BLaER1 (cell line): ENCODE data around the gene PAX6.
A peak's percentile ranks its signal among the peaks of the same experiment; 100 is the strongest.

Experiments used
- H3K27ac ChIP-seq: shearing (Covaris generic); formaldehyde crosslinking; 2 replicates; pipeline ENCODE4 v1.8.1; 2022
- H3K27me3 ChIP-seq: shearing (Covaris generic); formaldehyde crosslinking; 2 replicates; pipeline ENCODE4 v1.8.1; 2022
- H3K36me3 ChIP-seq: shearing (Covaris generic); formaldehyde crosslinking; 2 replicates; pipeline ENCODE4 v1.8.1; 2022
- H3K4me1 ChIP-seq: shearing (Covaris generic); formaldehyde crosslinking; 2 replicates; pipeline ENCODE4 v1.8.1; 2022
- H3K4me2 ChIP-seq: shearing (Covaris generic); formaldehyde crosslinking; 2 replicates; pipeline ENCODE4 v1.8.1; 2022
- H3K4me3 ChIP-seq: shearing (Covaris generic); formaldehyde crosslinking; 2 replicates; pipeline ENCODE4 v1.8.1; 2022
- H3K9ac ChIP-seq: shearing (Covaris generic); formaldehyde crosslinking; 2 replicates; pipeline ENCODE4 v1.8.1; 2022
- H3K9me3 ChIP-seq: shearing (Covaris generic); formaldehyde crosslinking; 2 replicates; pipeline ENCODE4 v1.8.1; 2022
- H4K20me1 ChIP-seq: shearing (Covaris generic); formaldehyde crosslinking; 2 replicates; pipeline ENCODE4 v1.8.1; 2022
- Cebpa-rat ChIP-seq: shearing (Covaris generic); IDR thresholded peaks from 2 replicates; pipeline ENCODE4 v1.8.1; 2022

The PAX6 gene

DNA sequence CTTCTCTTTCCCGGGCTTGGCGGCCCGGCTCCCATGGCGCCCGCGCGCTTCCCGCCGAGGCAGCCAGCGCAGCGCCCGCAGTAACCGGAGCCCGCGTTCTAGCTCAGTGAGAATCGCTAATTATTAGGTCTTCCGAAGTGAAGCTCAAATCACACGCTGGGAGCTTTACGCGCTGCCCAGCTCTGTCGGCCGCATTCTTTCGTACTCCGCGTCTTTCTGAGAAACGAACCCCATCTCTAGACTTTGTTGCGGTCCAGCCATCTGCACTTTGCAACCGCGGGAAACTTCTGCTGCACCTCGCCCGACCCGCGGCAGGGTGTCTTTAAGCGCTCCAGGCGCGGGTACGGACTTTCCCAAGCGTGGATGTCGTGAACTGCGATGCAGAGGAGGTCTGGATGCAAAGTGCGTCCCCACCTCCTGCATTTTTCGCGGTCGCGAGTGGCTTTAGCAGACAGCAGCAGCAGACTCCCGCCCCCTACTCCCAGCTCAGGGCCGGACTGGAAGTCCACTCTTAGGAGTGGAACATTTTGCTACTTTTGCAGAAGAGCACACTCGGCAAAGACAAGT is 6.0 kb upstream of the PAX6 start:
- H3K4me1 ChIP-seq = peaks cover 5% of the 10 kb centered on the region; the same call in 1 of the 2 replicates
- peak overlapping the region; percentile 36; the same call in 1 of the 2 replicates for H3K4me3 ChIP-seq
- peaks cover 100% of the 10 kb centered on the region for H3K27me3 ChIP-seq

DNA sequence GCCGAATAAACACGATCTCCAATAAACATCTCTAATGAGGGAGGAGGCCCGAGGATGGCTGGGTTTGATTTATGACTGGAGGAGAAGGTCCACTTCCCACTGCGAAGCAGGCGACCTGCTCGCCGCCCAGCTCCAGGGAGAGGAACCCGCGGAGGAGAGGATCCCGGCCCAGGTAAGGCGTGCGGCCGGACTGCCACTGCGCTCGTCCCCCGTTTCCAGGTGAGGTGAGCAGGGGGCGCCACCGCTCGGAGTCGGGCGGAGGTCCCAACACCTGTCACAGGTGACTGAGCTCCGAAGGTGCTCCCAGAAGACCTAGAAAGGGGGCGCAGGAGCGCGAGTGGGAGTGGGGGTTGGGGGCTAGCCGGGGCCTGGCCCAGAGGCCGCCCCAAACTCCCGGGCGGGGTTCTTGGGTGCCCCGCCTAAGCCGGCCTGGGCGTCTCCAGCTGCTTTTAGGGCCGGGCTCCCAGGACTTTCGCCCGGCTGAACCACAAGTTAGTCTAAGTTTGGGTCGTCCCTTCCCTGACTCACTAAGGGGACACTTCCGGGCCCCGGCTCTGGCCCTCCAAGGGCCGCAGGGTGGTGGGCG is 5.4 kb upstream of the PAX6 start:
- H3K4me3 ChIP-seq = no peak overlapping the region
- no peak for TF ChIP-seq Cebpa-rat
- no peaks in the 10 kb centered on the region for H3K36me3 ChIP-seq
- H3K4me1 ChIP-seq = peaks cover 5% of the 10 kb centered on the region; the same call in 1 of the 2 replicates
- H3K27ac ChIP-seq = no peak overlapping the region
- H3K27me3 ChIP-seq = peaks cover 100% of the 10 kb centered on the region
- H4K20me1 ChIP-seq = peaks cover 51% of the 10 kb centered on the region
- no peak overlapping the region for H3K9ac ChIP-seq
- H3K4me2 ChIP-seq = no peak overlapping the region
- peaks cover 63% of the 10 kb centered on the region for H3K9me3 ChIP-seq

More for the DNA sequence above, 6.0 kb upstream of the PAX6 start:
- H3K27ac ChIP-seq = no peak overlapping the region
- H4K20me1 ChIP-seq = peaks cover 51% of the 10 kb centered on the region
- H3K36me3 ChIP-seq = no peaks in the 10 kb centered on the region
- peaks cover 63% of the 10 kb centered on the region for H3K9me3 ChIP-seq
- H3K9ac ChIP-seq = no peak overlapping the region
- TF ChIP-seq Cebpa-rat = no peak
- H3K4me2 ChIP-seq = no peak overlapping the region

GRCh38 chr11:31815711-31816467 is 4.8 kb upstream of the PAX6 start:
- Histone ChIP-seq H3K4me2 (no peak overlapping the region), H3K4me3 (no peak overlapping the region), H3K9me3 (peaks cover 68% of the 10 kb centered on the region), H3K4me1 (peaks cover 5% of the 10 kb centered on the region; the same call in 1 of the 2 replicates), H3K27ac (no peak overlapping the region), H3K9ac (no peak overlapping the region), H3K27me3 (peaks cover 100% of the 10 kb centered on the region), H4K20me1 (peaks cover 57% of the 10 kb centered on the region), H3K36me3 (no peaks in the 10 kb centered on the region)
- no peak for TF ChIP-seq Cebpa-rat

GRCh38 chr11:31814176-31814868 is 3.2 kb upstream of the PAX6 start:
- no peaks in the 10 kb centered on the region for H3K36me3 ChIP-seq
- H4K20me1 ChIP-seq = peaks cover 64% of the 10 kb centered on the region
- no peak for TF ChIP-seq Cebpa-rat
- H3K4me3 ChIP-seq = no peak overlapping the region
- peaks cover 65% of the 10 kb centered on the region for H3K9me3 ChIP-seq
- no peak overlapping the region for H3K9ac ChIP-seq
- H3K27me3 ChIP-seq = peaks cover 100% of the 10 kb centered on the region
- H3K4me1 ChIP-seq = peaks cover 11% of the 10 kb centered on the region; the same call in 1 of the 2 replicates
- no peak overlapping the region for H3K4me2 ChIP-seq
- H3K27ac ChIP-seq = no peak overlapping the region

DNA sequence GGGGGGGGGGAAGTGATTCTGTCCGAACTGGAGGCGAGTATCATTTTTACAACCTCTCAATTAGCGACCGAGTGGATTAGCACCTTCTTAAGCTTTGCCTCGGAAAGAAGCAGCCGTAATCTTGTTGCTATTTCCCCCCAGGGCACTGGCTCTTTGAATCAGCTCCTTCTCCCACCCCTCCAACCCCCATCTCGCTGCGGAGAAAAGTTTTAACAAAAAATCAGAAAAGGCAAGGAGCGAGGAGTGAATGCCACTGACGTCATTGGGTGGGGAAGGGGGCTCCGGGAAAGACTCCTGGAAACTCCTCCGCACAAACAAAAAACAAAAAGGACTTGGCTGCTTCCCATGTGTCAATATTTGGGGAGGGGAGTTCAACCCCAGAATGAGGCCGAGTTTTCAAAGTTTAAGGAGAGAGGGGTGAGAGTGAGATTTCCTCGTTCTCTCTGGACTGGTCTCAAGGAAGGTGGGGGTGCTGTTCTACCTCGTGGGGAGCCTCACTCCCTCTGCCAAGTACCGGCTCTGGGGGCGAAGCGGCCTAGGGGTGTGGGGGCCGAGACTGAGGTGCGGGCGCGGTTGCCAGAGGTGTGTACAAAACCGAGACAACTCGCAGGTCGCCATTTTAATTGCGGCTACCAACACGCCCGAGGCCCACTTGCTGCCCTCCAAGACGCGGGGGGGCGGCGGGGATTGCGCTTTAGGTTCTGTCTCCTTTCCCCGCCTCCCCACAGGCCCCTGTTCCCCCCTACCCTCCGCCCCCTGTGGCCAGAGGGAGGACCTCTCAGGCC is 2.5 kb upstream of the PAX6 start:
- Histone ChIP-seq H3K4me1 (peaks cover 11% of the 10 kb centered on the region; the same call in 1 of the 2 replicates), H3K36me3 (no peaks in the 10 kb centered on the region), H3K4me3 (no peak overlapping the region), H3K9me3 (peaks cover 64% of the 10 kb centered on the region), H3K27me3 (peaks cover 100% of the 10 kb centered on the region), H4K20me1 (peaks cover 72% of the 10 kb centered on the region), H3K4me2 (no peak overlapping the region), H3K9ac (no peak overlapping the region), H3K27ac (no peak overlapping the region)
- TF ChIP-seq Cebpa-rat = no peak

- Histone ChIP-seq H3K27me3 (peaks cover 100% of the 10 kb centered on the region), H3K27ac (no peak overlapping the region), H3K36me3 (no peaks in the 10 kb centered on the region), H3K4me2 (peak overlapping the region; percentile 48), H3K4me1 (peaks cover 11% of the 10 kb centered on the region; the same call in 1 of the 2 replicates), H4K20me1 (peaks cover 77% of the 10 kb centered on the region), H3K4me3 (peak overlapping the region; percentile 43; the same call in 1 of the 2 replicates), H3K9ac (no peak overlapping the region), H3K9me3 (peaks cover 63% of the 10 kb centered on the region)
- TF ChIP-seq Cebpa-rat = no peak
These were observed 1.6 kb upstream of the PAX6 start for GRCh38 chr11:31812383-31813381.

- Histone ChIP-seq H3K4me2 (peak overlapping the region; percentile 61; the same call in 1 of the 2 replicates), H3K9ac (no peak overlapping the region), H3K4me1 (peaks cover 11% of the 10 kb centered on the region; the same call in 1 of the 2 replicates)
These were observed 1.0 kb downstream of the PAX6 start for GRCh38 chr11:31809857-31810778.

More at GRCh38 chr11:31809857-31810778, 1.0 kb downstream of the PAX6 start:
- Histone ChIP-seq H3K9me3 (peaks cover 66% of the 10 kb centered on the region), H3K36me3 (no peaks in the 10 kb centered on the region), H4K20me1 (peaks cover 75% of the 10 kb centered on the region), H3K4me3 (0 out of 2 replicates have a peak overlapping the region, but pooled peaks have one; percentile 20), H3K27ac (no peak overlapping the region), H3K27me3 (peaks cover 100% of the 10 kb centered on the region)
- TF ChIP-seq Cebpa-rat = no peak
